Neural cell (in vitro differentiated cells): ENCODE results near the gene ARPC3.
"Not testable (repeated sequence)": the region's sequence is repeated elsewhere in the genome, so short reads cannot be mapped to it uniquely, and the experiment has no call there.

Experiments used
- CTCF ChIP-seq: fragments of 450-650 bp; IDR thresholded peaks from 2 replicates; pipeline ENCODE4 v1.5.1; 2014; ENCODE audit warnings: antibody characterized with exemption, mild to moderate bottlenecking, moderate library complexity; ENCODE audit not compliant: poor library complexity, severe bottlenecking
- REST ChIP-seq: IDR thresholded peaks from 2 replicates; pipeline ENCODE4 v1.6.1; 2012; ENCODE audit warnings: borderline replicate concordance

DNA sequence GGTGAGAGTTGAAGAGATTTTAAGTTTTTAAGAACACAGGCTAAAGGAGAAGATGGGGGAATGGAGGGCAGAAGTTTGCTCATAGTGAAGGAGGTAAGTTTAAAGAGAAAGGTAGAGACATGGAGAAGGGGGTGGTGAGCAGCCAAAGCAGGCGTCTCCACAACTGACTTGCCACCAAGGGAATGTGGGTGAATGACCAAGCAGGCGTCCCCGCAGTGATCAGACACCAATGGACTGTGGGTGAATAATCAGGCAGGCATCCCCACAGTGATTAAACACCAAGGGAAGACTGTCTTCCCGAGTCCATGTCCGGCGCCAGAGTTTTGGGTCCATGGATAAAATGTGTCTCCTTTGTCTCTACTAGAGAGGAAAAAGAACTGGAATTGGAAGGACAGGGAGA lies 40.1 kb downstream of the ARPC3 start:
- TF ChIP-seq CTCF, REST: not testable (repeated sequence)
